Stimulated activated CD8-positive, alpha-beta memory T cell treated with anti-CD3 and anti-CD28 coated beads, Interleukin-2, amount 100 ng/mL, for 1 hour (primary cell): ENCODE measurements around the gene SLC17A7.
A peak's percentile ranks its signal among the peaks of the same experiment; 100 is the strongest.
"Not testable (repeated sequence)": the region's sequence is repeated elsewhere in the genome, so short reads cannot be mapped to it uniquely, and the experiment has no call there.

Source experiments
- DNase-seq, 2 donors: peaks; one replicate each; pipeline ENCODE4 v3.0.0-alpha.2; 2020; ENCODE audit warnings: low read depth in 2 of 2

The SLC17A7 gene

DNA sequence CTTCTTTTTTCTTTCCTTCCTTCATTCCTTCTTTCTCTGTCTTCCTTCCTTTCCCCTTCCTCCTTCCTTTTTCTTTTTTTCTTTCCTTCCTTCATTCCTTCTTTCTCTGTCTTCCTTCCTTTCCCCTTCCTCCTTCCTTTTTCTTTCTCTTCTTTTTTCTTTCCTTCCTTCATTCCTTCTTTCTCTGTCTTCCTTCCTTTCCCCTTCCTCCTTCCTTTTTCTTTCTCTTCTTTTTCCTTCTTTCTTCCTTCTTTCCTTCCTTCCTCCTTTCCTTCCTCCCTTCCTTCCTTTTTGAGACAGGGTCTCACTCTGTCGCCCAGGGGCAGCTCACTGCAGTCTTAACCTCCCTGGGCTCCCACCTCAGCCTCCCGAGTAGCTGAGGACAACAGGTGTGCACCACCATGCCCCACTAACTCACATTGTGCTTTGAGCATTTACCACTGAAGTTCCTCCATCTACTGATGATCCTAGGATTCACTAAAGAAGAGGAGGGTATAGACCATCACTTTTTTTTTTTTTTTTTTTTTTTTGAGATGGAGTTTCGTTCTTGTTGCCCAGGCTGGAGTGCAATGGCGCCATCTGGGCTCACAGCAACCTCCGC, 2.9 kb upstream of the SLC17A7 start:
- not testable (repeated sequence) for DNase-seq

DNA sequence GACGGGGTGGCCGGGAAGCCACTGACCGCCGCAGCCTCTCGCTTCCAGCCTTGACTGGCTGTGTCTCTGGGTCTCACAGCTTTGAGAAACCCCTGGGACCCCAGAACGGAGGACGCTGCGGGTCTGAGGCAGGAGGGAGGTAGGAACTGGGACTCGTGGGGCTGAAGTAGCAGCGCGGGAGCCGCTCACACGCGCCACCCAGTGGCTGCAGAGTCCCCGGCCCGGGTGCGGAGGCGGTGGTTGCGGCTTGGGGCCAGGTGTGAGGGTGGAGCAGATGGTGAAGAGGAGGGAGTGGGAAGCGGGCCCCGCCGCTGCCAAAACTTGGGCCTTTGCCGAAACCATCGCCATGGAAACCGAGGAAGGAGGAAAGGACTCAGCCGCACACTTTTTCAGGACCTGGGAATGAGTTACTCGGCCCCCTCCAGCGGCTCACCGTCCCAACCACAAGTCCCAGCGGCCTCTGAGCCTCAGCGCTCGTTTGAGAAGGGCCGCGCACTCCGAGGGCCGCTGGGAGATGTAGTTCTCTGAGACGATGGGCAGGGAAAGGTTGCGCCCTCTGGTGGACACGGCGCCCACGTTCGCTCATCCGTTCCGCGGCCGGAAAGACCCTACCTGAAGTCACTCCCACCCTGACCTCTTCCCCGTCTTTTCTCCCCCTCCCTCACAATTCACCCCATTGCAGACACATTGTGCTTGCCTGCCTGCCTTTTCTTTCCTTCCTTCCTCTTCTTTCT, 2.2 kb upstream of the SLC17A7 start:
- peak; percentile 84 to 85 for DNase-seq

DNA sequence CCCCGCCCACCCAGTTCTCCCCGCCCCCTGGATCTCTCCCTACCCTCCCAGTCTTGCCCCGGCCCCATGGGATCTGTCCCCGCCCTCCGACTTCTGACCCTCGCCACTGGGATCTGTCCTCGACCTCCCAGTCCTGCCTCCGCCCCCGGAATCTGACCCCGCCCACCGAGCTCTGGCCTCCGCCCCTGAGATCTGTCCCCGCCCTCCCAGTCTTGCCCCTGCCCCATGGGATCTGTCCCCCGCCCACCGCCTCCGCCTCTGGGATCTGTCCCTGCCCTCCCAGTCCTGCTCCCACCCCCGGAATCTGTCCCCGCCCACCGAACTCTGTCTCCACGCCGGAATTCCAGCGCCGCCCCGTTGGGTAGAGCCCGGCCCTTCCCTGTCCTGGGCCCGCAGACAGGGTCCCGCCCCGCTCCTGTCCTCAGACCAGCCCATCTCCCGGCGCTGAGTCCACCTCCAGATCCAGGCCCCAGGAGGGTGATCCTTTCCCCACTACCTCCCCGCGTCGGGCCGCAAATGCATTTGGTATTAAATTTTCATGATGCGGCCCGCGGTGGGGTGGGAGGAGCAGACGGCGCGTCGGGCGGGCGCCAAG, 1.5 kb upstream of the SLC17A7 start:
- DNase-seq, result no peak

GRCh38 chr19:49442354-49442753, 1.0 kb upstream of the SLC17A7 start:
- no peak for DNase-seq

DNA sequence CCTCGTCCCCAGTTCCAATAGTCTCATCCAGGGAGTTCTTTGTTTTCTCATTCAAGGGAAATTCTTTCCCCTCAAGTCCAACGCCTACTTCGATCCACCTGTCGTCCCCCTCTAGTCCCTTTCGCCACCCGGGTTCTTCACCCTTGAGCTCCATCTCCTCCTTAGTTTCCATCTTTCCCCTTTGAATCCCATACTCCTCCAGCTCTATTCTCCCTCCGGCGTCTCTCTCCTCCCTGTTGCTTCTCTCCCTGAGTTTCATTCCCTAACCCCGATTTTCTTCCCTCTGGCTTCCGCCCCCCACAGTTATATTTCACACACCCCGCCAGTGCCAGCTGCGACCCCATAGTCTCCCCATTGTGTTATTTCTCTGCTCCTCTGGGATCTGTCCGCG, 628 bp upstream of the SLC17A7 start:
- DNase-seq, result no peak

- no peak for DNase-seq
Measured at GRCh38 chr19:49440439-49441209, 703 bp downstream of the SLC17A7 start.

GRCh38 chr19:49439836-49440235, 1.5 kb downstream of the SLC17A7 start:
- no peak for DNase-seq

GRCh38 chr19:49438261-49438660, 3.1 kb downstream of the SLC17A7 start:
- no peak for DNase-seq

DNA sequence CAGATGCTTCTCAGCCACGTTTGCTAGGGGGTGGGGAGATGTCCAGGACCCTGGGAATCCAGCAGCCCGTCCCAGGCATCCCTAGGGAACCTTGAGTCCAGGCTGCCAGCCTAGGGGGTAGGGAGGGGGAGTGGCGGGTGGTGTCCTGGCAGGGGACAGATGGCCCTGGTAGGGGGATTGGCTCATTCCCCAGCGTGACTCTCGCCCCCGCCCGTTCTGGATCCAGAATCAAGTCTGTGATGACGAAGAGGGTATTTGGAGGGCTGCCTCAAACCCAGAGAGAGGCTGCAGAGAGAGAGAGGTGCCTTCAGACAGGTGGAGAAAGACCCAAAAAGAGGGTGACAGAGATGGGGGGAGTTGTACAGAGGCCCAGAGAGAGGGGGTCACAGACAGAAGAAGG, 4.1 kb downstream of the SLC17A7 start:
- DNase-seq, result no peak

DNA sequence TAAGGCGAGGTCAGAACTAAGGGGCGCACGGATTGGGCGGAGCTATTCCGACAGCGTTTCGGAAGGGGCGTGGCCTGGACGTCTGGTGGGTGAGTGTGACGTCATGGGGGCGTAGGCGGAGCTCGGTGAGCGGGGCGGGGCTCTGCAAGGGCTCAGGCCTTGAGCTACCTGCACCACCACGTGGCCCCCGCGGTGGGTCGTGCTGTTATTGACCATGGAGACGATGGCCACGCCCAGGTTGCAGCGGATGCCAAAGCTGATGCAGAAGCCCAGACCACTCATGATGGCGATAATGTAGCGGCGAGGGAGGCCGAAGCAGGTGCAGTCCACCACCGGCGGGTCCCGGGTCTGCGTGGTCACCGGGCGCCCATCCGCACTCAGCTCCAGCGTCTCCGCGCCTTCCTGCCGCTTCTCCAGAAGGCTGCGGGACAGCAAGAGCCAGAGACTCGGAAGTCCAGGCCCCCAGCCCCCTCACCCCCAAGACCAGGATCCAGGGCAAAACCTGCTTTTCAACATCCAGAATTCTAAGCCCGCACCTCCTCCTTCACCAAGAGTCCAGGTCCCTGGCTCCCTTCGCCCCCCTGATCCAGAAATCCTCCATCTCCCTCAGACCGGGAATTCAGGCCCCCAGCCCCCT, 4.8 kb downstream of the SLC17A7 start:
- no peak for DNase-seq

DNA sequence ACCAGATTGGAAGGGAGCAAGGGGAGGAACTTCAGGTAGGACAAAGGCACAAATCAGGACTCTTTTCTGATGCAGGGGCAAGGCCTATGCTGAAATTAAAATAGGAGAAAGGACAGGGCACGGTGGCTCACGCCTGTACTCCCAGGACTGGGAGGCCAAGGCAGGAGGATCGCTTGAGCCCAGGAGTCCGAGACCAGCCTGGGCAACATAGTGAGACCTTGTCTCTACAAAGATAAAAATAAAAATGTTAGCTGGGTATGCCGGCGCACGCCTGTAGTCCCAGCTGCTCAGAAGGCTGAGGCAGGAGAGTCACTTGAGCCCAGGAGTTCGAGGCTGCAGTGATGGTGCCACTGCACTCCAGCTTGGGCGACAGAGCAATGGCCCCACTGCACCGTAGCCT, 5.7 kb downstream of the SLC17A7 start:
- DNase-seq, result no peak

GRCh38 chr19:49434907-49435583, 6.3 kb downstream of the SLC17A7 start:
- no peak for DNase-seq

GRCh38 chr19:49433240-49433901, 8.0 kb downstream of the SLC17A7 start:
- no peak for DNase-seq

DNA sequence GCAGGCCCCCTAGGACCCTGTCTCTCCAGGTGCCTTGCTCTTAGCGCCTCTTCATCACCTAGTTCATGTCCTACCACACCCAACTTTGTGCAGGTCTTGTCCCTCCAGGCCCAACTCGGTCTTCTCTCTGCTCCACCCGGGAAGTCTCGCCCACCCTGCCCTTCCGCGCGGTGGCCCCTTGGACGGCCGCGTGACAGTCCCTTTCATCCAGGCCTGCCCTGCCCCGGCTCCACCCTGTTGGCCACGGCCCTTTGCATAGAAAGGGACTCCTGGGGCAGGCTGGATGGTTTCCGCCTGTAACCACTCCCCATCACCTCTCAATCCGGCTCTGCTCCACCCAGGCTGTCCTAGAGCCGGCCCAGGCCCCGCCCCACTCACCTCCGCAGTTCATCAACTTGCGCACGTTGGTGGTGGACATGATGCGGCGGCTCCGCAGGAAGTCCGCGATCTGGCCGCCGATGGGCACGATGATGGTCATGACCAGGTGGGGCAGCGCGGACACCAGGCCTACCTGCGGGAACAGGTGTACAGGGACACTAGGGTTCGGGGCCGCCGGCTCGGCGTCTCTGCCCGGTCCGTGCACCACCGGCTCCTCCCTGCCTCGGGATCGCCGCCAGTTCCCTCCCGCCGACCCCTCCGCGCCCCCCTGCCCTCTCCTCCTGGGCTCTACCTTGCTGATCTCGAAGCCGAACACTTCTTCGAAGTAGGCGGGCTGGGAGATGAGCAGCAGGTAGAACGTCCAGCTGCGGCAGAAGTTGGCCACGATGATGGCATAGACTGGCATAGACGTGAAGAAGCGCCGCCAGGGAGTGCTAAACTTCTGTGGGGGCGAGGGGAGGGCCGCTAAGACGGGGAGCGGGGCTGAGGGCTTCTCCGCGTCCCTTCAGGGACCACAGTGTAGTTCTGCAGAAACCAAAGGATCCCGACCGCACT, 8.9 kb downstream of the SLC17A7 start:
- DNase-seq, result no peak

- no peak for DNase-seq
Measured at GRCh38 chr19:49431330-49431749, 10.0 kb downstream of the SLC17A7 start.

- DNase-seq, result no peak
Measured at GRCh38 chr19:49430678-49431329, 10.5 kb downstream of the SLC17A7 start.

- no peak for DNase-seq
Measured at GRCh38 chr19:49430172-49430677, 11.1 kb downstream of the SLC17A7 start.

DNA sequence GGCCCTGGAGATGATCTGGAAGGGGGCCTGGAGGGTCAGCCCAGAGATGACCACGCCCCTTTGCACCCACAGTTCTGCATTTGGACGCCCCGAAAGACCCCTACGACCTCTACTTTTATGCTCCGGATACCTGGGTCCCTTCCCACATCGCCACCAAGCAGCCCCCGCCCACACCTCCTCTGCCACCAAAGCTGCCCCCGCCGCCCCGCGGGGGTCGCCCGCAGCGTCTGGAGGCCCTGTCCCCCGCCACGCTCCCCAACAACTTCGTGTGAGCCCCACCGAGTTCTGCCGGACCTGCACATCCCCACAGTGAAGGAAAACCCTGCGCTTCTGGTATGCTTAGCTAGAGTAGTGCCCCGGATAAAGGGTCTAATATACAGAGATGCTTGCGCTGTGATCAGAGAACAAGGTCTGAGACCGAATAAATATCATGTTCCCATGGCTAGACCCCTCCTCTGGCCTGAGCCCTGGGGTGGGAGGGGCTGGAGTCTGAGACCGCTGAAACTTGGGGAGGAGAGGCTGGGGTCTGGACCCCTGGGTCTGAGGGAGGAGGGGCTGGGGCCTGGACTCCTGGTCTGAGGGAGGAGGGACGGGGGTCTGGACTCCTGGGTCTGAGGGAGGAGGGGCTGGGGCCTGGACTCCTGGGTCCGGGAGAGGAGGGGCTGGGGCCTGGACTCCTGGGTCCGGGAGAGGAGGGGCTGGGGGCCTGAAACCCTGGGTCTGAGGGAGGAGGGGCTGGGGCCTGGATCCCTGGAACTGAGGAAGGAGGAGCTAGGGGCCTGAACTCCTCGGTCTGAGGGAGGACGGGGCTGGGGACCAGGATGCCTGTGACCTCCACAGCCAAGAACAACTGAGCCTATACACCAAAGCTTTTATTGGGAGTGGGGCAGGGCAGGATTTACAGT, 12.5 kb downstream of the SLC17A7 start:
- no peak for DNase-seq
